Liver (tissue), 9 donors: ENCODE measurements around the gene HRC. TPM values are rescaled to one million over a fixed set of nuclear protein-coding genes. Genes with fewer than 3 reads are reported as not detected.

ENCODE experiments used
- DNase-seq: peaks from one replicate; pipeline ENCODE4 v3.0.0-alpha.2; 2017; ENCODE audit warnings: low spot score
- H3K27ac ChIP-seq, 2 donors: one replicate each; pipeline ENCODE4 v1.7.0; 2013; ENCODE audit warnings: inconsistent platforms in 2 of 2, low read length in 2 of 2, control low read depth in 1 of 2, low read depth in 1 of 2, mild to moderate bottlenecking in 1 of 2
- H3K27me3 ChIP-seq, 4 donors: one replicate each; pipeline versions ENCODE4 v1.6.1 to v1.7.0; 2013; ENCODE audit warnings: low read length in 3 of 4, inconsistent platforms in 1 of 4, mild to moderate bottlenecking in 1 of 4, moderate library complexity in 1 of 4; ENCODE audit not compliant: control insufficient read depth in 4 of 4, insufficient read depth in 4 of 4
- H3K36me3 ChIP-seq, 4 donors: one replicate each; pipeline versions ENCODE4 v1.6.1 to v1.7.0; 2013; ENCODE audit warnings: low read length in 3 of 4, mild to moderate bottlenecking in 3 of 4, low read depth in 1 of 4, moderate library complexity in 1 of 4; ENCODE audit not compliant: control insufficient read depth in 4 of 4, insufficient read depth in 3 of 4
- H3K4me1 ChIP-seq, 4 donors: one replicate each; pipeline versions ENCODE4 v1.6.1 to v1.7.0; 2013; ENCODE audit warnings: low read length in 3 of 4, mild to moderate bottlenecking in 3 of 4, moderate library complexity in 1 of 4; ENCODE audit not compliant: control insufficient read depth in 4 of 4, insufficient read depth in 4 of 4
- H3K4me3 ChIP-seq, 3 donors: one replicate each; pipeline versions ENCODE4 v1.6.1 to v1.7.0; 2013; ENCODE audit warnings: low read length in 3 of 3, control low read depth in 1 of 3, low read depth in 1 of 3, mild to moderate bottlenecking in 1 of 3
- H3K9ac ChIP-seq, 2 donors: one replicate each; pipeline ENCODE4 v1.7.0; 2013; ENCODE audit warnings: low read length in 2 of 2, mild to moderate bottlenecking in 2 of 2, moderate library complexity in 2 of 2, control low read depth in 1 of 2, low read depth in 1 of 2
- H3K9me3 ChIP-seq, 4 donors: one replicate each; pipeline versions ENCODE4 v1.6.1 to v1.7.0; 2013; ENCODE audit warnings: low read length in 3 of 4; ENCODE audit not compliant: control insufficient read depth in 4 of 4
- EGR1 ChIP-seq, 2 donors: IDR thresholded peaks; 2 replicates each; pipeline ENCODE4 v1.6.1; 2016 to 2018; ENCODE audit warnings: antibody characterized with exemption in 2 of 2, low read depth in 2 of 2
- FOXA1 ChIP-seq: IDR thresholded peaks from 2 replicates; pipeline ENCODE4 v1.6.1; 2016; ENCODE audit warnings: antibody characterized with exemption
- FOXA2 ChIP-seq: IDR thresholded peaks from 2 replicates; pipeline ENCODE4 v1.6.1; 2016; ENCODE audit warnings: antibody characterized with exemption
- GABPA ChIP-seq, 2 donors: IDR thresholded peaks in 1 of 2; conservative IDR thresholded peaks in 1 of 2; 2 replicates each; pipeline ENCODE4 v1.6.1; 2016; ENCODE audit warnings: antibody characterized with exemption in 2 of 2, mild to moderate bottlenecking in 1 of 2, moderate library complexity in 1 of 2
- HNF4A ChIP-seq, 2 donors: conservative IDR thresholded peaks; 2 replicates each; pipeline ENCODE4 v1.6.1; 2016; ENCODE audit warnings: antibody characterized with exemption in 2 of 2, mild to moderate bottlenecking in 2 of 2
- HNF4G ChIP-seq: IDR thresholded peaks from 2 replicates; pipeline ENCODE4 v1.6.1; 2016; ENCODE audit warnings: antibody characterized with exemption
- JUND ChIP-seq, 2 donors: IDR thresholded peaks; 2 replicates each; pipeline ENCODE4 v1.6.1; 2016; ENCODE audit warnings: antibody characterized with exemption in 2 of 2
- NR2F2 ChIP-seq: IDR thresholded peaks from 2 replicates; pipeline ENCODE4 v1.6.1; 2016; ENCODE audit warnings: antibody characterized with exemption
- RAD21 ChIP-seq, 2 donors: IDR thresholded peaks; 2 replicates each; pipeline ENCODE4 v1.6.1; 2016; ENCODE audit warnings: antibody characterized with exemption in 2 of 2, mild to moderate bottlenecking in 2 of 2
- RXRA ChIP-seq, 2 donors: IDR thresholded peaks; 2 replicates each; pipeline ENCODE4 v1.6.1; 2017 to 2018; ENCODE audit warnings: antibody characterized with exemption in 2 of 2, mild to moderate bottlenecking in 1 of 2
- SP1 ChIP-seq: IDR thresholded peaks from 2 replicates; pipeline ENCODE4 v1.6.1; 2018; ENCODE audit warnings: antibody characterized with exemption, mild to moderate bottlenecking
- TAF1 ChIP-seq: conservative IDR thresholded peaks from 2 replicates; pipeline ENCODE4 v1.6.1; 2016; ENCODE audit warnings: antibody characterized with exemption, mild to moderate bottlenecking
- ZBTB33 ChIP-seq: IDR thresholded peaks from 2 replicates; pipeline ENCODE4 v1.6.1; 2016; ENCODE audit warnings: antibody characterized with exemption
- WGBS: extraction: QIAGEN DNeasy Blood & Tissue Kit; methylation state at CpG from one replicate; pipeline ENCODE4 v1.1.7; 2013; 5-methylcytosine and 5-hydroxymethylcytosine counted together
- polyA plus RNA-seq, 2 donors: library from polyadenylated mRNA; stranded (reverse) in 1 of 2; unstranded in 1 of 2; fragments of 200-250 nt in 1 of 2; fragments of >200 nt in 1 of 2; fragmentation: Nextera tagmentation in 1 of 2; extraction: Ambion mirVana in 1 of 2; gene quantifications; one replicate each; pipeline versions ENCODE4 v1.2.1 to v1.2.3, GENCODE V29; 2013 to 2015
- total RNA-seq, 2 donors: library from RNA; depleted of rRNA; stranded (reverse); fragments of >200 nt; gene quantifications; one replicate each; pipeline ENCODE4 v1.2.3, GENCODE V29; 2014
- TF ChIP-seq, protein P1 (sequence below): IDR thresholded peaks from 2 replicates; pipeline ENCODE4 v1.6.1; 2016; ENCODE audit warnings: antibody characterized with exemption
- TF ChIP-seq, protein P2 (sequence below): IDR thresholded peaks from 2 replicates; pipeline ENCODE4 v1.6.1; 2016; ENCODE audit warnings: antibody characterized with exemption, mild to moderate bottlenecking
- TF ChIP-seq, protein P3 (sequence below): IDR thresholded peaks from 2 replicates; pipeline ENCODE4 v1.6.1; 2016; ENCODE audit warnings: antibody characterized with exemption
- donor health status: healthy.
- donor health status: healthy.
- donor health status: healthy.
- donor health status: healthy.
- donor health status: healthy.

Gene HRC
- total and polyA plus RNA-seq, 4 donors = 0.25 to 1.2 (median 0.84) TPM

DNA sequence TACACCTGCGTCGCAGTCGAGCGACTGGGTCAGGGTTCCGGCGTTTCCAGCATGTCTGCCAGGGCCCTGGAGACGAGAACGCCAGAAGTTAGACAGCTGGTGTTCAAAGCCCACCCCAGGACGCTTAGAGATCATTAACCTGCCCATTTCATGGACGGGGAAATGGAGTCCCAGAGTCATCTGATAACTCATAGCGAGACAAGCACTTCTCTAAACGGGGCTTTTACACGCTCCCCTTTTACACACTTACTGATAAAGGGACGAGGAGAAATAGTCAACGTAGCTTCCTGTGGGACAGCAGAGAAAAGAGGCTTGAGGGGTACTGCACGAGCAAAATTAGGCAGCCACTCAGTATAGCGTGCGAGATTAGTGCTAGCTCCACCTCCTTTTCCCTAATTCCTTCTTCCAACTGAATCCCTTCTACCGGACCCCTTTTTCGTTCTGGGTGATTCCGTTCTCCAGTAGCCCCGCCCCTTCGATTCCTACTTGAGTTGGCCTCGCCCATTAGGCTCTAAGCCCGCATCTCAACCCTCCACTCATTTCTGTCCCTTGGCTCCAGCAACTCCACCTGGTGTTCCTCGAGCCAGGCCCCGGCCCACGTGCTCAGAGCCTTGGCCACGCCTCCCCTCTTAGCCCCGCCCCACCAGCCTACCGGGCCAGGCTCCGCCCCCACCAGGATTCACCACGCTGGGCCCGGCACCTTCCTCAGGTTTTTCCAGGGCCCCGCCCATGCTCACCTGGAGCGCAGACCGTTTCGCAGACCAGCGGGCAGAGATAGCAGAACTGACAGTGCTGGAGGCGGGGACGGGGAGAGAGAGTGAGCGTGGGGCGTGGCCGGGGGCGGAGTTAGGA is 3.7 kb downstream of the HRC start:
- H3K9me3 ChIP-seq = no peaks in the 10 kb centered on the region
- H3K27me3 ChIP-seq = no peaks in the 10 kb centered on the region
- no peak overlapping the region for H3K4me3 ChIP-seq
- peak; percentile 68 for DNase-seq
- H3K27ac ChIP-seq = peak overlapping the region; percentile 80 to 93
- H3K36me3 ChIP-seq = no peaks in the 10 kb centered on the region
- WGBS = 15% methylated on average over 45 of the region's 45 CpGs
- TF ChIP-seq HNF4G = no peak
- TF ChIP-seq RAD21 (IDR thresholded peaks at IDR 0.05) = no peak
- no peak for TF ChIP-seq HNF4A (conservative IDR thresholded peaks at IDR 0.05)
- TF ChIP-seq SP1 = no peak
- TF ChIP-seq, protein P1, sequence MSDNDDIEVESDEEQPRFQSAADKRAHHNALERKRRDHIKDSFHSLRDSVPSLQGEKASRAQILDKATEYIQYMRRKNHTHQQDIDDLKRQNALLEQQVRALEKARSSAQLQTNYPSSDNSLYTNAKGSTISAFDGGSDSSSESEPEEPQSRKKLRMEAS = no peak
- TF ChIP-seq, protein P2, sequence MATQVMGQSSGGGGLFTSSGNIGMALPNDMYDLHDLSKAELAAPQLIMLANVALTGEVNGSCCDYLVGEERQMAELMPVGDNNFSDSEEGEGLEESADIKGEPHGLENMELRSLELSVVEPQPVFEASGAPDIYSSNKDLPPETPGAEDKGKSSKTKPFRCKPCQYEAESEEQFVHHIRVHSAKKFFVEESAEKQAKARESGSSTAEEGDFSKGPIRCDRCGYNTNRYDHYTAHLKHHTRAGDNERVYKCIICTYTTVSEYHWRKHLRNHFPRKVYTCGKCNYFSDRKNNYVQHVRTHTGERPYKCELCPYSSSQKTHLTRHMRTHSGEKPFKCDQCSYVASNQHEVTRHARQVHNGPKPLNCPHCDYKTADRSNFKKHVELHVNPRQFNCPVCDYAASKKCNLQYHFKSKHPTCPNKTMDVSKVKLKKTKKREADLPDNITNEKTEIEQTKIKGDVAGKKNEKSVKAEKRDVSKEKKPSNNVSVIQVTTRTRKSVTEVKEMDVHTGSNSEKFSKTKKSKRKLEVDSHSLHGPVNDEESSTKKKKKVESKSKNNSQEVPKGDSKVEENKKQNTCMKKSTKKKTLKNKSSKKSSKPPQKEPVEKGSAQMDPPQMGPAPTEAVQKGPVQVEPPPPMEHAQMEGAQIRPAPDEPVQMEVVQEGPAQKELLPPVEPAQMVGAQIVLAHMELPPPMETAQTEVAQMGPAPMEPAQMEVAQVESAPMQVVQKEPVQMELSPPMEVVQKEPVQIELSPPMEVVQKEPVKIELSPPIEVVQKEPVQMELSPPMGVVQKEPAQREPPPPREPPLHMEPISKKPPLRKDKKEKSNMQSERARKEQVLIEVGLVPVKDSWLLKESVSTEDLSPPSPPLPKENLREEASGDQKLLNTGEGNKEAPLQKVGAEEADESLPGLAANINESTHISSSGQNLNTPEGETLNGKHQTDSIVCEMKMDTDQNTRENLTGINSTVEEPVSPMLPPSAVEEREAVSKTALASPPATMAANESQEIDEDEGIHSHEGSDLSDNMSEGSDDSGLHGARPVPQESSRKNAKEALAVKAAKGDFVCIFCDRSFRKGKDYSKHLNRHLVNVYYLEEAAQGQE = no peak
- TF ChIP-seq TAF1 = no peak
- TF ChIP-seq NR2F2 = no peak
- no peak for TF ChIP-seq ZBTB33
- no peak for TF ChIP-seq RXRA (IDR thresholded peaks at IDR 0.05)
- TF ChIP-seq, protein P3, sequence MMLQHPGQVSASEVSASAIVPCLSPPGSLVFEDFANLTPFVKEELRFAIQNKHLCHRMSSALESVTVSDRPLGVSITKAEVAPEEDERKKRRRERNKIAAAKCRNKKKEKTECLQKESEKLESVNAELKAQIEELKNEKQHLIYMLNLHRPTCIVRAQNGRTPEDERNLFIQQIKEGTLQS = no peak
- no peak for TF ChIP-seq FOXA1
- TF ChIP-seq JUND (IDR thresholded peaks at IDR 0.05) = no peak
- TF ChIP-seq EGR1 (IDR thresholded peaks at IDR 0.05; ENCODE audit: low read depth in 2 of 2) = no peak
- TF ChIP-seq GABPA (IDR thresholded peaks at IDR 0.05 in 1 of 2, conservative IDR thresholded peaks at IDR 0.05 in 1 of 2) = no peak
- no peak overlapping the region for H3K9ac ChIP-seq
- H3K4me1 ChIP-seq = peaks cover 0 to 29% (median 17%) of the 10 kb centered on the region in 4 donors

- TF ChIP-seq, protein P3 = no peak
- TF ChIP-seq HNF4G (no peak), SP1 (no peak), FOXA2 (no peak)
- DNase-seq = peak; percentile 34
- Histone ChIP-seq H3K9me3 (no peaks in the 10 kb centered on the region), H3K36me3 (no peaks in the 10 kb centered on the region), H3K4me1 (peaks cover 0 to 29% (median 17%) of the 10 kb centered on the region in 4 donors), H3K4me3 (peak overlapping the region in 2 of 3 donors; percentile 55 to 89), H3K27ac (peak overlapping the region; percentile 80 to 93), H3K27me3 (no peaks in the 10 kb centered on the region), H3K9ac (no peak overlapping the region)
- 17% methylated on average over 16 of the region's 16 CpGs for WGBS
Observed at GRCh38 chr19:49150944-49151243, 4.3 kb downstream of the HRC start.
